HG02852 (cell line): Measurements from ENCODE around the gene SGMS2.

Experiments used
- ATAC-seq: cut with Tn5 transposase; IDR thresholded peaks from one replicate; pipeline ENCODE4 v1.9.1; 2021; ENCODE audit warnings: mild to moderate bottlenecking, moderate library complexity; ENCODE audit not compliant: unreplicated experiment

SGMS2 gene

DNA sequence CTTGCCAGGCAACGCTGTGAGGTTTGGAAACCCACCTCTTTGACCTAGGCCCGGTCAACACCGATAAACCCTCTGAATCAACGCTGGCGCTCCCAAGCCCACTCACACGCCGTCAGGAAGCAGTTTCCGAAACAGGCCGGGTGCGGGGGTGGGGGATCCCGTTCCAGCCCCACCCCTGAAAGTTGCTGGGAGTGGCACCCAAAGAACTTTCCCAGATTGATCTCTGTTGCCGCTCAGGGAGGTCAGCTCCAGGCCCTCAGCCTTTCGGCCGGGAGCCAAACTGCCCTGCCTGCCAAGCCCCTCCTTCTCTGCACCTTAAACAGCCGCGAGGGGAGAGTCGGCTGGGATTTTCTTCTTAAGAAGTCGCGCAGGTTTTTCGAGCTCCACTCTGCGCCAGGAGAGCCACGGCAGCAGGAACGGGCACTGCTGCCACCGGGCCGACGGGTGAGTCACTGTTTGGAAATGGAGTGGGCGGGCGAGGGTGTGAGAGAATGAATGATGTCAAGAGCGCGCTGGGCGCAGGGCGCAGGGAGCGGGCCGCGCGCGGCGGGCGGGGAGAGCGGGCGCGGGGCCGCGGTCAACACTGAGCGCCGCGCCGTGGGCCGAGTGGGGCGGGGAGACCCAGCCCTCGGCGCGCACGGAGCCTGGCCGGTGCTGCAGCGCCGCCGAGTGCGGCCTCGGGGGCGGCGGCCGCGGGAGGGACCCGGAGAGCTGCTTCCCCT lies at the start of gene SGMS2:
Gene SGMS2 (plus strand): TSS at position 583 of the 722 bp plus-strand sequence. CDS start 70,622 bp downstream, outside the sequence.
- peak; percentile 61 for ATAC-seq

- ATAC-seq: no peak
Measured at GRCh38 chr4:107777890-107778289, 46.8 kb upstream of the SGMS2 start.

DNA sequence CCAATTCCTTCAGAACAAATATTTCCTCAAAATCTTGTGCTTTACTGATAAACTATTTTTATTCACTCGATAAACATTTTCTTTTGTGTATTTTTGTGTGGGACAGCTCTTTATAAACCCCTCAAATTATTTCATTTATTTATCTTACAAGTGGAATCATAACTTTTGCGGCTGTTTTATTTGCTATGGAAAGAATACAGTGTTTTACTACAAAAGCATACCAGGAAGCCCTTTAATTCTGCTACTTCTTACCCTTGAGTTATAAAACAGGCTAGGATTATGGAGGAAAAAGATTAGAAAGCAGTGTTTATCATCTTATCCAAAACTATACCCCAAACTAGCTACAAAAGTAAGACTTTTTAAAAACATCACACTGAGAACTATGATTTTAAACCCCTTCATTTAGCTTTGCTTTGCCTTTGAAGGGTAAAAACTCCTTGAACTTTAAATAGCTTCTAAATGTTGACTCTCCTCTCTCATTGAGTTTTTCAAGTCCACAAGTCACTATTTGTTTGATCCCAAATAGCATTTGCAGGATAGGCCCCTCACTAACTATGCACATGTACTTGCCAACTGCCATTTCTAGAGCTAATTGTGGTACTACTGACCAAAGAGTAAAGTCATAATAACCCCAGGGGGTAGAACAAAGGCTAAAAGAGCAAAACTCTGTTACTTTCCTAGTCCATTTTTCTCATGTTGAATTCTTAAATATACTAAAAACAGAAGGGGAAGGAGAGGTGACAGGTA lies 45.8 kb upstream of the SGMS2 start:
- ATAC-seq: no peak

- ATAC-seq: no peak
Measured at GRCh38 chr4:107780665-107781064, 44.1 kb upstream of the SGMS2 start.

DNA sequence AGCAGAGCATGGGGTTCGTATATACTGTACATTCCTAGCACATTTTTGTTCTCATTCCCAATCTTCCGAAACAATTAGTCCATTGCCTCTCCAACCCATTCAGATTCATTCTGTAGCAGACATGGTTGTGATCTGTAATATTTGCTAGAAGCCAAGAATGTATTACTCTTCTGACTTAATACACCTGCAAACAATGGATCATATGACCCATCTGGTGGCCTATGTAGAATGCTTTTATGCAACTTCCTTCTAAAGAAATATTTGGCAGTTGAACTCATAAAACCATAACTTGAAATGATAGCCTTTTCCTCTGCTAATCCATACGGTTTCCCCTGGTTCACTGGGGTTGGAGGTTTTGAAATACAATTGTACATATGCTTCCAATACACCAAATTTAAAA lies 32.8 kb upstream of the SGMS2 start:
- no peak for ATAC-seq

DNA sequence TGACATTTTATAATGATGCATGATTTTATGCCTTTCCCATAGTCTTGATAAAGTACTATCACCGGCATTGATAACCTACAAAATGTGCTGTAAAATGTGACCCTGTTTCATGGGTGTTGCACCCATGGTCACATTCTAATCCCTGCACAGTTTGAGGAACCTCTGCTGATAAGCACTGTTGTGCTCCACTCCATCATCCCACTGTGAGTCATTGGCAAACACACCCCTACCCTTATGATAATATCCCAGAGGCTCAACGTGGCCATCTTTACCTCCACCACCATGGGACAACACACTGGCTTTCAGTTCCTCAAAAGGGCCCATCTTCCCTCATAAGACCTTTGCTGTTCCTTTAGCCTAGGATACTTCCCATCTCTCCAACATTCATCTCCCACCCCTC lies 32.0 kb upstream of the SGMS2 start:
- ATAC-seq: no peak

DNA sequence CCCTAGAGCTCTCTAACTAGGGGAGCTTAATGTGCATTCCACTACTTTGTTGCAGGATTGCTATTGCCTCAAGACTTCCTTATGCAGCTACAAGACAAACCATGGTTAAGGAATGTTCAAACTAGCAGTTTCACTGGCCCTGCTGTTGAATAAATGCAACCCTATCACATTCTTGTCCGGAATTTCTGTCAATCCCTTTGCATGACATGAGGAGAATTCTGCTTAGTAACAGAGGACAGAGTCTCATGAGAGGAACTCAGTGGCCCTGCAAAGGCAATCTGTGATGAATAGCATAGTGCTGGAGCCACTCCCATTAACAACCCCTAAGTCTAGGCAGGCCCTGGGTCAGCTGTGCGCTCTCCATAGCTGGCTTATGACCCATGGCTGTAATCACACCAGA lies 30.7 kb upstream of the SGMS2 start:
- no peak for ATAC-seq

DNA sequence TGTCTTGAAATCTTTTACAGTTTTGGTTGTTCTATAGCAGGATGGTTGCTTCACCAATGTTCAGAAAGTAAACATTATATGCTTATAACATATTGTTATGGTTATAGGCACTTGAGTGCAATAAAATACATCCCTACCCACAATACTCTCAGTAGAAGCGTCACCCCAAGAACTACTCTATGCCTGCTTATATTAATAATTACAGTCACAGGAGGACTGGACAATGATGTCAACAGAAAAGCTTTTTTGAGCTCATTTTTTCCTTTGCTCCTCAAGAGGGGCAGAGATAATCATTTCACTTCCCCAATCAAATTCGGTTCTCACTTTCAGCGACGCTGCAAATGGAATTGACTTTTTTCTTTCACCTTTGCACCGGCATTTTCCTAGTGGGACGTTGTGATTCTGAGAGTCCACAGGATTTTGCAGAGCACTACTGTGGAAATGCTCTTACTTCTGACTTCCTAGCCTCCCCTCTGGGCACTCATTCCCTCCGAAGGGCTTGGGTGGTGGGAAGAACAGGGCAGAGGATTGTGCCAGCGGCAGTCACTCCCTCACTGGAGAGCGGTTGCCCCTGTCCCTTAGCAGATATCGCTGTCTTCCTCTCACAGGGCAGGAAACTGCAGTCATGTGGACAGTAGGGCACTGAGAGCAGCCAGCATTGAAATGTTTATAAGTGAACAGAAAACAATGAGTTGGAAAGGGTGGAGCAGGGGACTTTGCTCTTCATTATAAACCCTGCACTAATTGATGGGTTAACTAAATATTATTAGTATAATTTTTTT lies 24.9 kb upstream of the SGMS2 start:
- no peak for ATAC-seq

- ATAC-seq: no peak
Measured at GRCh38 chr4:107800706-107801105, 24.0 kb upstream of the SGMS2 start.

- ATAC-seq: no peak
Measured at GRCh38 chr4:107801766-107802211, 22.9 kb upstream of the SGMS2 start.

- no peak for ATAC-seq
Measured at GRCh38 chr4:107804956-107805355, 19.8 kb upstream of the SGMS2 start.

- no peak for ATAC-seq
Measured at GRCh38 chr4:107806196-107806595, 18.5 kb upstream of the SGMS2 start.

DNA sequence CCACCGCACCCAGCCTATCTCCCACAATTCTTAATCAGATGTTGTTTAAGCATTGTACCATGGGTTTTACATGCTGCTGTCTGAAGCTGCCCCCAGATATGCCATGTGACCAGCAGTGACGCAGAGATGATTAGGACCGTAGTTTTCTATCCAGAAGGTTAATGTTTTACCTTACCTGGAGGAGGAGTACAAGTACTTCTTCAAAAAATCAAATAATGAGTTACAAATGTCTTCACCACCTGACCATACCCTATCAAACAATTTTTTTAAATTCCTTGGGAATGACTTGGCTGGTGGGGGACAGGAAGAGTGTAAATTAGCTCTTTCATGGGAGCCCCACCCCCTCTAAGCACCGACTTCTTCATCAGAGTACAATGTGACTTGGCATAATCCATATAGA lies 16.2 kb upstream of the SGMS2 start:
- no peak for ATAC-seq

GRCh38 chr4:107809210-107809609 lies 15.5 kb upstream of the SGMS2 start:
- ATAC-seq: no peak

DNA sequence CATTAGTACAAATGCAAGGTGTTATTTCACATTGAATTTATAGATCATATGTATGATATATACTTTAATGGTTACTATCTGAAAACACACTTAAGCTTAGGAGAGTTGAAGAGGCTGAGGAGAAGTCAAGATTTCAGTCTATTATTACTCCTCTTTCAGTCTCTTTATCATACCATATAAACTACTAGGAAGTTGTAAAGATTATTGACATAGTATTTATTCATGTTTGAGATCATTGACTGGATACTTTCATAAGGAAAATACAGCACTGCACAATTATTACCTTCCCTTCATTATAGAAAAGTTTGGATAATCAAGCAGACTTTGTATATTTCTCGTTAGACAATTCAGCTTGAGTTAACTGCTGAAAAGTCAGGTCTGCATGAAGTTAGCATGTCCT lies 10.0 kb upstream of the SGMS2 start:
- ATAC-seq: no peak

DNA sequence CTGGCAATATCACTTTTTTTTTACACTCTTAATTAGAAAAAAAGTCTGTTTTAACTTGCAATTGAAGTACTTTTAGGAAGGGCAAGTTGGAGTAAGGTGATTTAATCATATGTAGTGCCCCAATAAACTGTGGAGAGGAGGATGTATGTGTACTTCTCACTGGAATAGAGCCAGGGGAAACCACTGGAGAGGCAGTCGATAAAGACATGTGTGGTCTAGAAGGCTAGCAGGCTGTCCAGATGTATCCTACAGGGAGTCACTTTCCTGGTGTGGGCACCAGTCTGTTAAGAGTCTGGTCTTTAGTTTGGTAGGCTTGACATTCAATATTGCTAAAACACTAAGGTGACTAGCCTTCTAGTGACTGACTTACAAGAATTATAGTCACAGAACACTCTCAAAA lies 9.6 kb upstream of the SGMS2 start:
- no peak for ATAC-seq

DNA sequence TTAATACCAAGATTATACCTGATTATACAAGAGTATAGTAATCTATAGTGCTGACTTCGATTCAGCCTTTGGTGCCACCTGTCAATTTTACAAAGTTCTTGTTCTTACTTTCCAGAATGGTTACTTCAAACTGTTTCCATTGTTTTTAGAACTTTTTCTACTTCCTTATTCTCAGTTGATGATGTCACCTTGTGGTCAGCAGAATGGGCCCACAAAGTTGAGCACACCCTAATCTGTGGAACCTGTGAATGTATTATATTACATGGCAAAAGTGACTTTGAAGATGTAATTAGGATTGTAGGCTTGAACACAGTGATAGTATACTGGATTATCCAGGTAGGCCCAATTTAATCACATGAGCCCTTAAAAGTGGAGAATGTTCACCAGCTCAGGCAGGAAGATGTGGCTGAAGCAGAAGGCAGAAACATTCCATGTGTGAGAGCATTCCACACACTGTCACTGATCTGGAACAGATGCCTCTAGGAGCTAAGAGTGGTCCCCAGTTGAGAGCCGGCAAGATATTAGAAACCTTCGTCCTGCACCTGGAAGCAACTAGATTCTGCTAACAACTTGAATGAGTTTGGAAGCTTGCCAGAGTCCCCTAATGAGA lies 6.3 kb upstream of the SGMS2 start:
- no peak for ATAC-seq

GRCh38 chr4:107823870-107824349 lies 822 bp upstream of the SGMS2 start:
- ATAC-seq: no peak

GRCh38 chr4:107825072-107825824 lies 516 bp downstream of the SGMS2 start:
- ATAC-seq: peak; percentile 33

DNA sequence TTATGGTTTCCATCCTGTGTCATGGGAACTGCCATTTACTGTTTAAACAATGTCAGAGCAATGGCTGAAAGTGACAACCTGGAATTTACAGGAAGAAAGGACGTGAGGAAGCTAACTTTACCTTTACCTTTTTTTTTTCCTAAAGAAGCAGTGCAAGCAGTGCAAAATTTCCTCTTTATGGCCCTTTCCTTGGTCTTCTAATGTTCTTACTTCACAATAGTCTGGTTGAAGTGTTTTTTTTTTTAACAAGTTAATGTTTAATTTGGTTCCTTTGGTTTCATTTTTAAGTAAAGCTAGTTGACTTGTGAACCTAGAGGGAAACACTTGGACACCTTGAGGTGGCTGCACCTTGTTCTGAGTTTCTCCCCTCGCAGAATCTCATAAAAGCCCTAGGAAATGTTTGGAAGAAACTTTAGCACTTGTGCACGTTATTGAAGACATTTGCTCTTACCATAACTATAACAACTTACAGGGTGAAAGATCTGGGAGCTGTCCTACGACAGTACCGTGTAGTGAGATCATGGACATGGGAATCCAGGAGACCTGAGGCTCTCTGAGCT lies 1.8 kb downstream of the SGMS2 start:
- no peak for ATAC-seq
